Activated T-cell treated with anti-CD3 and anti-CD28 coated beads, Interleukin-2, amount 50 U/mL, for 72 hours (primary cell): Measurements from ENCODE around the gene SGCG. TPM values are rescaled to one million over a fixed set of nuclear protein-coding genes. Genes with fewer than 3 reads are reported as not detected.

Experiments used
- ATAC-seq, 2 donors: fragments of 150-1000 bp; cut with Tn5 transposase; replicated peaks in 1 of 2; 2 replicates each; pipeline ENCODE4 v1.10.0; 2021; ENCODE audit warnings: moderate library complexity in 2 of 2, mild to moderate bottlenecking in 1 of 2
- DNase-seq, 2 donors: peaks; one replicate each; pipeline ENCODE4 v3.0.0; 2021 to 2022; ENCODE audit warnings: mixed read lengths in 1 of 2
- H3K27ac Mint-ChIP-seq: one replicate; pipeline ENCODE4 v1.8.0; 2022; ENCODE audit warnings: mild to moderate bottlenecking, moderate library complexity, mixed read lengths
- H3K27me3 Mint-ChIP-seq: one replicate; pipeline ENCODE4 v1.8.0; 2022; ENCODE audit warnings: low read depth, mixed read lengths
- H3K36me3 Mint-ChIP-seq, 2 donors: one replicate each; pipeline ENCODE4 v1.8.0; 2022; ENCODE audit warnings: mixed read lengths in 2 of 2, mild to moderate bottlenecking in 1 of 2; ENCODE audit not compliant: insufficient read depth in 2 of 2
- H3K4me1 Mint-ChIP-seq: one replicate; pipeline ENCODE4 v1.8.0; 2022; ENCODE audit warnings: low read depth, mixed read lengths
- H3K4me3 Mint-ChIP-seq, 2 donors: one replicate each; pipeline ENCODE4 v1.8.0; 2022; ENCODE audit warnings: mild to moderate bottlenecking in 2 of 2, mixed read lengths in 2 of 2, moderate library complexity in 2 of 2
- H3K9me3 Mint-ChIP-seq, 2 donors: one replicate each; pipeline ENCODE4 v1.8.0; 2022; ENCODE audit warnings: mixed read lengths in 2 of 2
- total RNA-seq, 2 donors: library from RNA; stranded (reverse); gene quantifications; one replicate each; pipeline ENCODE4 v1.2.3, GENCODE V29; 2022

Gene SGCG
- total RNA-seq, 2 donors from 2014 or later, result not detected

DNA sequence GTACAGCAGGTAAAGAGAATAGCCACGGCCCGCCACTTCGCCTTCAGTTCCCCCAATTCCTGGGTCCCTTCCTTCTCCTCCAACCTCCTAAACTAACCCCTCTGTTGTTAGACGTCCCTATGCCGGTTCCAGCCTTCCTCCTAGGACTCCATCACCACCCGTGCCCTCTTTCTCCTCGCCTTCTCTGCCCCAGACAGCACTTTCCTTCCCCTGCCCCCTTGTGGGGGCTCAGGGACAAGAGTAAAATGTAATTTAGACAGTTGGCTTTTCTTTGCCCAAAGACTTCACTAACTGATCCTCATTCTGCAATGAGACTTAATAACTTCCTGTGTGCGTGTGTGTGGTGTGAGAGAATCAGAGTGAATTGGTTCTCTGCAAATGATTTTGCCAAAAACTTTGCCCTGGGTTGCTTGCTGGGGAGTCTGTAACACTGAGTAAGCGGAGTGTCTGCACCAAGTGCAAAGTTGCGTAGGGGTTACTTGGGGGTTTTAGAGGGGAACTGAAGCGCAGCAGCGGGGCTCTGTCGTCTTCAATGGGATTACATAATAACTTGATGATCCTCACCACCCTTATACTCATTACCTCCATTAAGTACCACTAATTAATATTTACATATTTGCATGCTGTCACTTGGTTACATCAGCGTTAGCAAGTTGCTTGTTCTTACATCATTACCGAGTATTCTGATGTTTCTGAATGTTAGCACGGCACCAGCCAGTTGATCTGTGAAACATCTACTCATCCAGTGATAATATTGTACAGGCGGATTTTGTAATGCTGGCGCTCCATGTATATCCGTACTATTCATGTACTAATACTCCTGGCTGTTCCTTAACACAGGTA, 19.9 kb upstream of the SGCG start:
- Mint-ChIP-seq H3K4me3 (peak overlapping the region; percentile 31 to 51), H3K9me3 (peaks cover 0 to under 1% of the 10 kb centered on the region in 2 donors), H3K4me1 (peaks cover 9% of the 10 kb centered on the region), H3K27me3 (peaks cover 39% of the 10 kb centered on the region), H3K27ac (no peak overlapping the region), H3K36me3 (peaks cover 0 to 1% of the 10 kb centered on the region in 2 donors)
- no peak for ATAC-seq
- DNase-seq, result no peak

- Mint-ChIP-seq H3K27ac (no peak overlapping the region), H3K36me3 (peaks cover 0 to 1% of the 10 kb centered on the region in 2 donors), H3K4me1 (peaks cover 9% of the 10 kb centered on the region), H3K27me3 (peaks cover 39% of the 10 kb centered on the region), H3K9me3 (no peaks in the 10 kb centered on the region), H3K4me3 (no peak overlapping the region)
- ATAC-seq (no peak), DNase-seq (no peak)
These were observed 19.3 kb upstream of the SGCG start for GRCh38 chr13:23161481-23161825.

GRCh38 chr13:23175920-23176319, 4.9 kb upstream of the SGCG start:
- DNase-seq (no peak), ATAC-seq (no peak)
- peaks cover 0 to 1% of the 10 kb centered on the region in 2 donors for H3K9me3 Mint-ChIP-seq
- H3K4me1 Mint-ChIP-seq, result no peaks in the 10 kb centered on the region
- H3K27ac Mint-ChIP-seq, result no peak overlapping the region
- H3K27me3 Mint-ChIP-seq, result peaks cover 10% of the 10 kb centered on the region
- H3K4me3 Mint-ChIP-seq, result no peak overlapping the region
- no peaks in the 10 kb centered on the region for H3K36me3 Mint-ChIP-seq

GRCh38 chr13:23182142-23182541, 1.4 kb downstream of the SGCG start:
- no peaks in the 10 kb centered on the region for H3K4me1 Mint-ChIP-seq
- no peak overlapping the region for H3K4me3 Mint-ChIP-seq
- no peak overlapping the region for H3K27ac Mint-ChIP-seq
- no peak for ATAC-seq
- no peaks in the 10 kb centered on the region for H3K36me3 Mint-ChIP-seq
- H3K27me3 Mint-ChIP-seq, result no peaks in the 10 kb centered on the region
- no peaks in the 10 kb centered on the region for H3K9me3 Mint-ChIP-seq
- no peak for DNase-seq

DNA sequence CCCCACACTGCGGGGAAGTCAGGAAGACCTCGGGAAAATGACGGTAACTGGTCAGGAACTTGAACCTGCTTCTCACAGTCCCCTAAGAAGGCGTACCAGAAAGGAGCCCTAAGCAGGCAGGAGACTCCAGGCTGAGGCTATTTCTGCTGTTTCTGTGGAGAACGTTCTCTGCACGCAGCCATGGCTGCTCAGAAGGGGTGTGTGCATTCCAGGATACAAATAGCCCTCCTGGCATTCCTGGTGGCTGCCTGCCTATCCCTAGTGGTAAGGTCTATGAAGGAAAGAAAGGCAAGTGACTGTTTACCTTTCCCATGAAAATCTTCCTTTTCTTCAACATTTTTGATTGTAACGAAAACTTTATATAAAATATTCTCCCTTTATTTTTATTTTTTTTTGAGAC, 2.5 kb downstream of the SGCG start:
- no peak for ATAC-seq
- no peaks in the 10 kb centered on the region for H3K9me3 Mint-ChIP-seq
- no peaks in the 10 kb centered on the region for H3K36me3 Mint-ChIP-seq
- no peak for DNase-seq
- H3K4me1 Mint-ChIP-seq, result no peaks in the 10 kb centered on the region
- H3K27me3 Mint-ChIP-seq, result no peaks in the 10 kb centered on the region
- H3K27ac Mint-ChIP-seq, result no peak overlapping the region
- no peak overlapping the region for H3K4me3 Mint-ChIP-seq

- Mint-ChIP-seq H3K9me3 (no peaks in the 10 kb centered on the region), H3K27me3 (no peaks in the 10 kb centered on the region), H3K4me1 (no peaks in the 10 kb centered on the region), H3K36me3 (no peaks in the 10 kb centered on the region), H3K4me3 (no peak overlapping the region), H3K27ac (no peak overlapping the region)
- ATAC-seq (no peak), DNase-seq (no peak)
These were observed 4.8 kb downstream of the SGCG start for GRCh38 chr13:23185542-23185941.

DNA sequence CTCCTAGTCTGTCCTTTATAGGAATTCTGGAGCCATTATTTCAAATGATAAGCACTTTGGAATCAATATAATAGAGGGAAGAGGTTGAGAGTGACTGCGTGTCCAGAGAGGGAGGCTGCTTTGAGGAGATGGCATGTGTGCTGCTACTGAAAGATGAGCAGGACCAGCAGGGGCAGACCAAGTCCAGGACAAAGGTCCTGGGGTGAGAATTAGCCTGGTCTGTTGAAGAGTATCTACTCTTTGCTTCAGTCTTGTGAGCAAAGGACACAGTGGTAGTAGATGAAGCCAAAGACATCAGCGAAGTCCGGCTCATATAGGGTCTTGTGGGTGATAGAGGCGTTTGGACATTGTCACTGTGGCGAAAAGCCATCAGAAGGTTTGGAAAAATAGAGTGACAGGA, 21.1 kb downstream of the SGCG start:
- no peak overlapping the region for H3K4me3 Mint-ChIP-seq
- no peaks in the 10 kb centered on the region for H3K9me3 Mint-ChIP-seq
- H3K27me3 Mint-ChIP-seq, result peaks cover 11% of the 10 kb centered on the region
- ATAC-seq (no peak), DNase-seq (no peak)
- no peaks in the 10 kb centered on the region for H3K36me3 Mint-ChIP-seq
- no peaks in the 10 kb centered on the region for H3K4me1 Mint-ChIP-seq
- H3K27ac Mint-ChIP-seq, result no peak overlapping the region

- H3K4me3 Mint-ChIP-seq, result no peak overlapping the region
- no peak for ATAC-seq
- DNase-seq, result no peak
- no peaks in the 10 kb centered on the region for H3K9me3 Mint-ChIP-seq
- no peaks in the 10 kb centered on the region for H3K36me3 Mint-ChIP-seq
- H3K27ac Mint-ChIP-seq, result no peak overlapping the region
- H3K27me3 Mint-ChIP-seq, result peaks cover 8% of the 10 kb centered on the region
- no peaks in the 10 kb centered on the region for H3K4me1 Mint-ChIP-seq
These were observed 21.6 kb downstream of the SGCG start for GRCh38 chr13:23202383-23202782.

DNA sequence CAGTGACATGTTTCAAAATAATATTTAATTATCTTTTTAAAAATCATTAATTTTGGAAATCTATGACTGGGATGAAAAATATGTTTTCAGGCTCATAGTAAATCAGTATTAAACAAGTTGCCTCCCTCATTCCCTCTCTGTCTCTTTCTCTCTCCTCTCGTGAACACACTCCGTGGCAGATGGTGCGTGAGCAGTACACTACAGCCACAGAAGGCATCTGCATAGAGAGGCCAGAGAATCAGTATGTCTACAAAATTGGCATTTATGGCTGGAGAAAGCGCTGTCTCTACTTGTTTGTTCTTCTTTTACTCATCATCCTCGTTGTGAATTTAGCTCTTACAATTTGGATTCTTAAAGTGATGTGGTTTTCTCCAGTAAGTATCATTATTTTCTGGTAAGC, 22.7 kb downstream of the SGCG start:
- Mint-ChIP-seq H3K27me3 (peaks cover 6% of the 10 kb centered on the region), H3K9me3 (no peaks in the 10 kb centered on the region), H3K27ac (no peak overlapping the region), H3K4me3 (no peak overlapping the region), H3K4me1 (no peaks in the 10 kb centered on the region), H3K36me3 (no peaks in the 10 kb centered on the region)
- ATAC-seq (no peak), DNase-seq (no peak)

DNA sequence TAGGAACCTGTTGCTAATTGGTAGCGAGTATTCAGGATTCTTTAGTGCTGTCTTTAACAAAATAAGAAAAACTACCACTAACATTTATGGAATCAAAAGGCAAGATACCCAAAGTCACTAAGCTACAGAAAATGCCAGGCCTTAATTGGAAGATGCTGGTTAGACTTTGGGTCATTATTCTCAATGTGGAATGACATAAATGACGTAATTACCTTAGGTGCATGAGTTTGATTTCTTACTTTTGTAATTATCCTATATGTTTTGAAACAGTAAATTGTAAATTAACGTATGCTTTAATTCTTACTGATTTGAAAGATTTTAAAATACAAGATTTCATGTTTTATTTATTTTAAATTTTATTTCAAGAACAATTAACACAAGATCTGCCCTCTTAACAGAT, 25.0 kb downstream of the SGCG start:
- no peaks in the 10 kb centered on the region for H3K4me1 Mint-ChIP-seq
- H3K9me3 Mint-ChIP-seq, result no peaks in the 10 kb centered on the region
- no peak overlapping the region for H3K27ac Mint-ChIP-seq
- no peak for DNase-seq
- H3K27me3 Mint-ChIP-seq, result peaks cover 6% of the 10 kb centered on the region
- no peaks in the 10 kb centered on the region for H3K36me3 Mint-ChIP-seq
- no peak for ATAC-seq
- H3K4me3 Mint-ChIP-seq, result no peak overlapping the region

DNA sequence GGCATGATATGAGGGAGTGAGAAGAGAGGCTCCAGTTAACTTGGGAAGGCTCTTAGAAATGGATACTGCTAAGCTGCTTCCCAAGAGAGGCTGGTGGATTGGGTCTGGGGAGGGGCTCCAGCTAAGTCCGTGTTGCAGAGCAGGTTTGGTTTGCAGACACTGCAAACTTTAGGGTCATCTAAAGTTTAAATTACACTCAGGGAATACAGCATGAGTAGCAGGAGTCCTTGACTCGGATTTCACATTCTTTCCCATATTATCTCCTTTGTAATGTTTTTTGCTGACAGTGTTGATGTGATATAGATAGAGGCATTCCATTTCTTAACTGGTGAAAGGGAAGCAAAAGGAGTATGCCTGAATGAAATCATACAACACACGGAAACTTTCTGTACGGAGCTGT, 31.9 kb downstream of the SGCG start:
- H3K4me1 Mint-ChIP-seq, result no peaks in the 10 kb centered on the region
- H3K27ac Mint-ChIP-seq, result peak overlapping the region; percentile 65
- DNase-seq (no peak), ATAC-seq (no peak)
- H3K4me3 Mint-ChIP-seq, result no peak overlapping the region
- no peaks in the 10 kb centered on the region for H3K27me3 Mint-ChIP-seq
- peaks cover 4 to 7% of the 10 kb centered on the region in 2 donors for H3K36me3 Mint-ChIP-seq
- peaks cover 5 to 8% of the 10 kb centered on the region in 2 donors for H3K9me3 Mint-ChIP-seq

DNA sequence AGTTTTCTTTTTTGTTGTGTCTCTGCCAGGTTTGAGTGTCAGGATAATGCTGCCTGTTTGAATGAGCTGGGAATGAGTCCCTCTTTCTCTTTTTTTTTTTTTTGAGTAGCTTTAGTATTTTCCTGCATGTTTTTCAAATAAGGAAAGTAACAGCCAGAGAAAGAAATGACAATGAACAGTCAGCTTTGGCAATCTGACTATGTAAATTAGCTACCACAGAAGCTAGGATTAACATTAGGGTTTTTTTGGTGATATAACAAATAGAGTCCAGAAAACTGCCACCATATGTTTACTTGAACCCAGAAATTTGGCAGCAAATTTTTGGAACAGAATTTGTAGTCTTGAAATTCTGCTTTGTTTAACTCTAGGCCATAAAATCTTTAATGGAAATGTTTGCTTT, 50.5 kb downstream of the SGCG start:
- no peak overlapping the region for H3K27ac Mint-ChIP-seq
- peaks cover 6% of the 10 kb centered on the region for H3K27me3 Mint-ChIP-seq
- ATAC-seq (no peak), DNase-seq (no peak)
- no peaks in the 10 kb centered on the region for H3K36me3 Mint-ChIP-seq
- H3K4me1 Mint-ChIP-seq, result no peaks in the 10 kb centered on the region
- H3K4me3 Mint-ChIP-seq, result no peak overlapping the region
- peaks cover 0 to 2% of the 10 kb centered on the region in 2 donors for H3K9me3 Mint-ChIP-seq

- Mint-ChIP-seq H3K36me3 (no peaks in the 10 kb centered on the region), H3K9me3 (peaks cover 0 to 2% of the 10 kb centered on the region in 2 donors), H3K27ac (no peak overlapping the region), H3K4me1 (no peaks in the 10 kb centered on the region), H3K4me3 (no peak overlapping the region), H3K27me3 (peaks cover 21% of the 10 kb centered on the region)
- DNase-seq (no peak), ATAC-seq (no peak)
These were observed 55.2 kb downstream of the SGCG start for GRCh38 chr13:23235994-23236393.

GRCh38 chr13:23243066-23243465, 62.3 kb downstream of the SGCG start:
- H3K4me1 Mint-ChIP-seq, result no peaks in the 10 kb centered on the region

More at GRCh38 chr13:23243066-23243465, 62.3 kb downstream of the SGCG start:
- H3K4me3 Mint-ChIP-seq, result no peak overlapping the region
- H3K36me3 Mint-ChIP-seq, result no peaks in the 10 kb centered on the region
- ATAC-seq (no peak), DNase-seq (no peak)
- no peak overlapping the region for H3K27ac Mint-ChIP-seq
- peaks cover 12% of the 10 kb centered on the region for H3K27me3 Mint-ChIP-seq
- H3K9me3 Mint-ChIP-seq, result no peaks in the 10 kb centered on the region
